Measurements from ENCODE around the gene ZNF699. TPM values are rescaled to one million over a fixed set of nuclear protein-coding genes. Genes with fewer than 3 reads are reported as not detected.

Gene ZNF699
- total and polyA plus RNA-seq, 2 donors (not counting 1 experiment from before 2014, with no cell fraction given), result 5.2 to 17.3 TPM

GRCh38 chr19:9251236-9251635 is 58.4 kb downstream of the ZNF699 start:
- ChIA-PET POLR2A (no interaction called here), CTCF (no interaction called here)
- Mint-ChIP-seq H3K9me3 (ENCODE audit: insufficient read depth) (peaks cover 3% of the 10 kb centered on the region), H3K4me1 (no peaks in the 10 kb centered on the region), H3K27ac (no peak overlapping the region), H3K4me3 (no peak overlapping the region), H3K27me3 (peaks cover 4% of the 10 kb centered on the region)
- Histone ChIP-seq H3K27ac (ENCODE audit: low read length in 2 of 2) (no peak overlapping the region), H3K4me3 (ENCODE audit: control extremely low read depth in 1 of 5, extremely low read depth in 1 of 5, insufficient read depth in 1 of 5, low read depth in 2 of 5, low read length in 4 of 5) (no peak overlapping the region), H4K20me1 (ENCODE audit: control insufficient read depth, insufficient read depth, low read length, poor library complexity, severe bottlenecking) (no peaks in the 10 kb centered on the region), H3K9ac (ENCODE audit: low read length) (no peak overlapping the region), H3K9me3 (ENCODE audit: control extremely low read depth in 1 of 3, control insufficient read depth in 2 of 3, insufficient read depth in 1 of 3, low read length in 2 of 3) (peaks cover 0 to 15% (median under 1%) of the 10 kb centered on the region in 3 donors), H3K36me3 (replicated peaks in 1 of 2; ENCODE audit: control extremely low read depth in 1 of 2, control insufficient read depth in 1 of 2, extremely low read depth in 1 of 2, insufficient read depth in 2 of 2, low read length in 1 of 2) (no peaks in the 10 kb centered on the region), H2AFZ (ENCODE audit: insufficient read depth, low read depth, low read length, poor library complexity, severe bottlenecking) (no peak overlapping the region), H3K27me3 (replicated peaks in 1 of 4; ENCODE audit: control extremely low read depth in 1 of 4, control insufficient read depth in 3 of 4, insufficient read depth in 4 of 4, low read length in 3 of 4) (no peaks in the 10 kb centered on the region), H3K4me2 (replicated peaks; ENCODE audit: low read depth, low read length, poor library complexity, severe bottlenecking) (no peak overlapping the region), H3K4me1 (ENCODE audit: control insufficient read depth in 2 of 2, insufficient read depth in 2 of 2, low read length in 2 of 2) (no peaks in the 10 kb centered on the region), H3K79me2 (ENCODE audit: control insufficient read depth, insufficient read depth, low read length) (no peaks in the 10 kb centered on the region)
- TF ChIP-seq CTCF (IDR thresholded peaks at IDR 0.05) (no peak), EZH2 (IDR thresholded peaks at IDR 0.05; ENCODE audit: borderline replicate concordance, insufficient read depth, low read depth, low read length, poor library complexity, severe bottlenecking) (no peak)
- no peak for DNase-seq
- intact Hi-C loops (cut with micrococcal nuclease), result no loop called here
- ATAC-seq (ENCODE audit: low read depth), result no peak
- 74% methylated on average over 2 of the region's 5 CpGs for WGBS (ENCODE audit: insufficient coverage)

- ATAC-seq (ENCODE audit: low read depth), result no peak
- POLR2A ChIA-PET, result no interaction called here
- Mint-ChIP-seq H3K27ac (no peak within 1 kb of the TSS), H3K27me3 (peaks cover 4% of the 10 kb centered on the region), H3K4me3 (no peak within 1 kb of the TSS), H3K4me1 (no peaks in the 10 kb centered on the region), H3K9me3 (ENCODE audit: insufficient read depth) (peaks cover 3% of the 10 kb centered on the region)
- peaks cover 0 to 15% (median 0%) of the 10 kb centered on the region in 3 donors for H3K9me3 ChIP-seq (ENCODE audit: control extremely low read depth in 1 of 3, control insufficient read depth in 2 of 3, insufficient read depth in 1 of 3, low read length in 2 of 3)
- H3K27me3 ChIP-seq (replicated peaks in 1 of 4; ENCODE audit: control extremely low read depth in 1 of 4, control insufficient read depth in 3 of 4, insufficient read depth in 4 of 4, low read length in 3 of 4), result no peaks in the 10 kb centered on the region
- no peaks in the 10 kb centered on the region for H3K4me1 ChIP-seq (ENCODE audit: control insufficient read depth in 2 of 2, insufficient read depth in 2 of 2, low read length in 2 of 2)
- H3K27ac ChIP-seq (ENCODE audit: low read length in 2 of 2), result no peak within 1 kb of the TSS
- no peaks in the 10 kb centered on the region for H3K79me2 ChIP-seq (ENCODE audit: control insufficient read depth, insufficient read depth, low read length)
- no peaks in the 10 kb centered on the region for H3K36me3 ChIP-seq (replicated peaks in 1 of 2; ENCODE audit: control extremely low read depth in 1 of 2, control insufficient read depth in 1 of 2, extremely low read depth in 1 of 2, insufficient read depth in 2 of 2, low read length in 1 of 2)
- no CpG with 5 or more reads among the region's 1 CpG for WGBS (ENCODE audit: insufficient coverage)
- CTCF ChIA-PET, result no interaction called here
- DNase-seq, result no peak
- no peak within 1 kb of the TSS for H2AFZ ChIP-seq (ENCODE audit: insufficient read depth, low read depth, low read length, poor library complexity, severe bottlenecking)
- H3K4me3 ChIP-seq (ENCODE audit: control extremely low read depth in 1 of 5, extremely low read depth in 1 of 5, insufficient read depth in 1 of 5, low read depth in 2 of 5, low read length in 4 of 5), result no peak within 1 kb of the TSS
- TF ChIP-seq EZH2 (IDR thresholded peaks at IDR 0.05; ENCODE audit: borderline replicate concordance, insufficient read depth, low read depth, low read length, poor library complexity, severe bottlenecking) (no peak), CTCF (IDR thresholded peaks at IDR 0.05) (no peak)
- no peaks in the 10 kb centered on the region for H4K20me1 ChIP-seq (ENCODE audit: control insufficient read depth, insufficient read depth, low read length, poor library complexity, severe bottlenecking)
- intact Hi-C loops (cut with micrococcal nuclease), result no loop called here
- no peak within 1 kb of the TSS for H3K9ac ChIP-seq (ENCODE audit: low read length)
- no peak within 1 kb of the TSS for H3K4me2 ChIP-seq (replicated peaks; ENCODE audit: low read depth, low read length, poor library complexity, severe bottlenecking)
These were observed 59.0 kb downstream of the ZNF699 start, which contains the start of gene OR7E24 for GRCh38 chr19:9250630-9251029. TSS of gene OR7E24 (plus strand) at chr19:9250930. CDS start at chr19:9251044, 114 bp downstream.

Other genes with a start within 250 kb of the ZNF699 start
- gene OR1M1, start 222.8 kb downstream of the ZNF699 start, total RNA-seq, result not detected in 2 replicates
- not detected in 2 replicates for gene OR1M1, start 222.8 kb downstream of the ZNF699 start, polyA plus RNA-seq
- gene OR7G2, start 202.4 kb downstream of the ZNF699 start, total RNA-seq, result not detected in 2 replicates
- gene OR7G2, start 202.4 kb downstream of the ZNF699 start, polyA plus RNA-seq, result not detected in 2 replicates
- not detected in 2 replicates for gene OR7G1, start 194.1 kb downstream of the ZNF699 start, total RNA-seq
- gene OR7G1, start 194.1 kb downstream of the ZNF699 start, polyA plus RNA-seq, result not detected in 2 replicates
- gene OR7G3, start 182.9 kb downstream of the ZNF699 start, total RNA-seq, result not detected in 2 replicates
- not detected in 2 replicates for gene OR7G3, start 182.9 kb downstream of the ZNF699 start, polyA plus RNA-seq
- 60.6 and 65.2 TPM in 2 replicates for gene ZNF317, start 169.4 kb downstream of the ZNF699 start, total RNA-seq
- gene ZNF317, start 169.4 kb downstream of the ZNF699 start, polyA plus RNA-seq, result 31.6 and 43.3 TPM in 2 replicates
- 0.07 TPM in 1 of 2 replicates, not detected in the other for gene OR7D2, start 130.9 kb downstream of the ZNF699 start, total RNA-seq
- gene OR7D2, start 130.9 kb downstream of the ZNF699 start, polyA plus RNA-seq, result 0.06 TPM in 1 of 2 replicates, not detected in the other
- gene OR7D4, start 90.2 kb downstream of the ZNF699 start, total RNA-seq, result not detected in 2 replicates
- not detected in 2 replicates for gene OR7D4, start 90.2 kb downstream of the ZNF699 start, polyA plus RNA-seq
- not detected in 2 replicates for gene OR7E24, start 58.9 kb downstream of the ZNF699 start, total RNA-seq
- gene OR7E24, start 58.9 kb downstream of the ZNF699 start, polyA plus RNA-seq, result not detected in 2 replicates
- gene ZNF559, start 14.3 kb upstream of the ZNF699 start, total RNA-seq, result 49.3 and 60.9 TPM in 2 replicates
- gene ZNF559, start 14.3 kb upstream of the ZNF699 start, polyA plus RNA-seq, result 19.9 and 23.9 TPM in 2 replicates
- gene ZNF177, start 53.2 kb upstream of the ZNF699 start, total RNA-seq, result 1.1 and 2.8 TPM in 2 replicates
- 2.1 and 2.5 TPM in 2 replicates for gene ZNF177, start 53.2 kb upstream of the ZNF699 start, polyA plus RNA-seq
- 76.0 and 81.4 TPM in 2 replicates for gene ZNF266, start 125.7 kb upstream of the ZNF699 start, total RNA-seq
- 56.8 and 65.2 TPM in 2 replicates for gene ZNF266, start 125.7 kb upstream of the ZNF699 start, polyA plus RNA-seq
- gene ZNF560, start 188.8 kb upstream of the ZNF699 start, total RNA-seq, result not detected in 2 replicates
- not detected in 2 replicates for gene ZNF560, start 188.8 kb upstream of the ZNF699 start, polyA plus RNA-seq
- 22.1 and 22.3 TPM in 2 replicates for gene ZNF426, start 228.8 kb upstream of the ZNF699 start, total RNA-seq
- 2.7 and 5.6 TPM in 2 replicates for gene ZNF426, start 228.8 kb upstream of the ZNF699 start, polyA plus RNA-seq